Ovary (tissue), 3 donors: ENCODE results near the gene MAS1L.

Experiments
- CTCF ChIP-seq, 3 donors: fragments of 450-650 bp in 2 of 3; fragments of 200-600 bp in 1 of 3; IDR thresholded peaks; one replicate each; pipeline versions ENCODE4 v1.5.1 to v1.8.0; 2016 to 2022; ENCODE audit warnings: antibody characterized with exemption in 3 of 3, mild to moderate bottlenecking in 1 of 3
- EP300 ChIP-seq: sonication (generic); formaldehyde crosslinking; IDR thresholded peaks from one replicate; pipeline ENCODE4 v1.6.1; 2017; ENCODE audit warnings: antibody characterized with exemption
- POLR2A ChIP-seq: fragments of 450-650 bp; IDR thresholded peaks from one replicate; pipeline ENCODE4 v1.6.1; 2017; ENCODE audit warnings: antibody characterized with exemption, mild to moderate bottlenecking, moderate library complexity
- donor health status: DM: no; HTN: no; CAD: no.

GRCh38 chr6:29528988-29529560 lies 41.3 kb upstream of the MAS1L start:
- no peak for TF ChIP-seq CTCF (IDR thresholded peaks at IDR 0.05)
- TF ChIP-seq POLR2A, result no peak
- no peak for TF ChIP-seq EP300
